ENCODE data around the gene ARIH2. TPM values are rescaled to one million over a fixed set of nuclear protein-coding genes. Genes with fewer than 3 reads are reported as not detected.

The ARIH2 gene
- total and polyA plus RNA-seq, 9 of the 15 experiments (the other 6 are each of a cell fraction or from before 2014, with no cell fraction given) = 27.0 to 120 (median 108) TPM

DNA sequence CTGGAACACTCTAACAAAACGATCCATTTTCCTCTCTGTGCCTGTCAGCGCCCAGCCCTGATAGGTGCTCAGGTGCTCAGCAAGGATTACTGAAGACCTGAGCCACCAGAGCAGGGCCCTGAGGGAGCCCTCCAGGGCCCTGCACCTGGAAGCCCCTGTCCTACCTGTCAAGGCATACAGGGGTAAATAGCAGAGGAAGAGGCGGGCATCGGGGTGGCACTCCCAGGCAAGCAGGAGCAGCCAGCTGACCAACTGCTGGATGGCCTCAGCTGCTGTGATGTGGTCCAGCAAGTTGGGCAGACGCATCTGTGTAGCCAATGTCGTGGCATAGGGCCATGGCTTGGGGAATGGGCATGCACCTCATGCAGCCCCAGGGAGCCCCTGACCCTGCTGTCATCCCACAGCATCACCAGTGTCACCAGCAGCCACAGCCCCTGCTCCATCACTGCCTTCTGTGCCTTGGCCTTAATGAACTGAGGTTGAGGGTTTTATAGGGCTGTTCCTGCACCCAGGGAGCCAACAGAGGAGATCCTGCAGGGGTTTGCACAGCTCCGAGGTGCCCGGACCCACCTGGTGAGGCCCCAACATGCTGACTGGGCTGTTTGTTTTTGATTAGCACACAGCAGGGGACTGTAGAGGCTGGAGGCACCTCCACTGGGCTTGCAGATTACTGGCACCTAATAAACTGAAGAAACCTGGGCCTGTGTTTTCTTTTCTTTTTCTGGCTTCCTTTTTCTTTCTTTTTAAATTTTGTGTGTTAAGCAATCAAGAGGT, 80.6 kb downstream of the ARIH2 start:
- FAIRE-seq (no peak), DNase-seq (ENCODE audit: extremely low read depth in 1 of 4, low spot score in 3 of 4) (no peak), ATAC-seq (no peak)
- H3K36me3 ChIP-seq (ENCODE audit: control insufficient read depth, insufficient read depth, low read length) = no peaks in the 10 kb centered on the region
- ChIA-PET POLR2A (no interaction called here), CTCF (ENCODE audit: low intra/inter-chr PET ratio) (no interaction called here)
- H3K9ac ChIP-seq (ENCODE audit: insufficient read depth in 1 of 2, low read depth in 2 of 2, low read length in 2 of 2) = no peak overlapping the region; a peak in 1 of 4 replicates
- BruUV-seq (replicated peaks) = no TSS peak
- H4K20me1 ChIP-seq (replicated peaks; ENCODE audit: control insufficient read depth, insufficient read depth, low read length) = no peaks in the 10 kb centered on the region
- TF ChIP-seq ZBTB1 (CRISPR knock-in tag; IDR thresholded peaks at IDR 0.05; ENCODE audit: borderline replicate concordance, low read depth) = no peak
- intact Hi-C loops (cut with micrococcal nuclease) (no loop called here), in situ Hi-C loops (cut with MboI) (no loop called here)
- H3K9me3 ChIP-seq (replicated peaks; ENCODE audit: control insufficient read depth, insufficient read depth, low read depth, low read length) = no peaks in the 10 kb centered on the region
- H3K27ac ChIP-seq (ENCODE audit: extremely low read depth, low read depth, low read length) = no peak overlapping the region
- no peak overlapping the region for H3K4me2 ChIP-seq (ENCODE audit: insufficient read depth, low read length)
- H3K27me3 ChIP-seq (ENCODE audit: control insufficient read depth in 2 of 2, insufficient read depth in 2 of 2, low read length in 2 of 2) = no peaks in the 10 kb centered on the region
- no peaks in the 10 kb centered on the region for H3K9me1 ChIP-seq (ENCODE audit: control insufficient read depth, insufficient read depth, low read length)
- no peak overlapping the region for H3K4me3 ChIP-seq
- no peaks in the 10 kb centered on the region for H3K79me2 ChIP-seq (ENCODE audit: control insufficient read depth, insufficient read depth, low read length)
- peaks cover 0 to 10% of the 10 kb centered on the region in 2 experiments; a peak in 2 of 5 replicates for H3K4me1 ChIP-seq (replicated peaks in 1 of 2; ENCODE audit: control insufficient read depth in 2 of 2, insufficient read depth in 2 of 2, low read length in 2 of 2)
- H2AFZ ChIP-seq (ENCODE audit: low read depth, low read length) = no peak overlapping the region
- WGBS (ENCODE audit: insufficient coverage, low coverage, missing lambda C conversion rate) = 7% methylated on average over 6 of the region's 8 CpGs

DNA sequence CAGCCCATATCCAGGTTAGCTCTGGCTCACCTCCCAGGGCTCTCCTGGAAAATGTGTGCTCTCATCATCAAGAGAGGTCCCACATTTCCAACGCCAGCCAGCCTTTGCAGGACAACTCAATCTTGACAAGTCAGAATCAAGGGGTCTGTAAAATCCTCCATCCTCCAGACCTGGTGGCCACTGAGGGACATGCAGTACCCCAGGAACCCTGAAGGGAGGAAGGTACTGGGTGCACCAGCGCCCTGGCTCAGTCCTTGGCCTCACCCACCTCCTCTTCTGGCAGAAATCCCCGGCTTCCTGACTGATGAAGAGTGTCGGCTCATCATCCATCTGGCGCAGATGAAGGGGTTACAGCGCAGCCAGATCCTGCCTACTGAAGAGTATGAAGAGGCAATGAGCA, 82.5 kb downstream of the ARIH2 start:
- peaks cover 13 to 27% of the 10 kb centered on the region in 2 experiments; a peak in 4 of 5 replicates for H3K4me1 ChIP-seq (replicated peaks in 1 of 2; ENCODE audit: control insufficient read depth in 2 of 2, insufficient read depth in 2 of 2, low read length in 2 of 2)
- in situ Hi-C loops (cut with MboI) = no loop called here
- FAIRE-seq = no peak
- ChIA-PET CTCF (ENCODE audit: low intra/inter-chr PET ratio) (no interaction called here), POLR2A (interaction anchor here (0.8 kb wide), 1 partner anchor 10 kb away, joined by 4 read pairs; no protein-coding TSS in a partner anchor)
- no peak overlapping the region for H2AFZ ChIP-seq (ENCODE audit: low read depth, low read length)
- H3K27me3 ChIP-seq (ENCODE audit: control insufficient read depth in 2 of 2, insufficient read depth in 2 of 2, low read length in 2 of 2) = no peaks in the 10 kb centered on the region
- WGBS (ENCODE audit: insufficient coverage, low coverage, missing lambda C conversion rate) = 29% methylated on average over 5 of the region's 6 CpGs
- no peaks in the 10 kb centered on the region for H3K9me1 ChIP-seq (ENCODE audit: control insufficient read depth, insufficient read depth, low read length)
- ATAC-seq = 0 out of 3 replicates have a peak, but pooled peaks have one; percentile 24
- no peak overlapping the region for H3K4me2 ChIP-seq (ENCODE audit: insufficient read depth, low read length)
- TF ChIP-seq CREBBP (IDR thresholded peaks at IDR 0.05; ENCODE audit: low read depth, low read length) = no peak
- TF ChIP-seq, protein P1, sequence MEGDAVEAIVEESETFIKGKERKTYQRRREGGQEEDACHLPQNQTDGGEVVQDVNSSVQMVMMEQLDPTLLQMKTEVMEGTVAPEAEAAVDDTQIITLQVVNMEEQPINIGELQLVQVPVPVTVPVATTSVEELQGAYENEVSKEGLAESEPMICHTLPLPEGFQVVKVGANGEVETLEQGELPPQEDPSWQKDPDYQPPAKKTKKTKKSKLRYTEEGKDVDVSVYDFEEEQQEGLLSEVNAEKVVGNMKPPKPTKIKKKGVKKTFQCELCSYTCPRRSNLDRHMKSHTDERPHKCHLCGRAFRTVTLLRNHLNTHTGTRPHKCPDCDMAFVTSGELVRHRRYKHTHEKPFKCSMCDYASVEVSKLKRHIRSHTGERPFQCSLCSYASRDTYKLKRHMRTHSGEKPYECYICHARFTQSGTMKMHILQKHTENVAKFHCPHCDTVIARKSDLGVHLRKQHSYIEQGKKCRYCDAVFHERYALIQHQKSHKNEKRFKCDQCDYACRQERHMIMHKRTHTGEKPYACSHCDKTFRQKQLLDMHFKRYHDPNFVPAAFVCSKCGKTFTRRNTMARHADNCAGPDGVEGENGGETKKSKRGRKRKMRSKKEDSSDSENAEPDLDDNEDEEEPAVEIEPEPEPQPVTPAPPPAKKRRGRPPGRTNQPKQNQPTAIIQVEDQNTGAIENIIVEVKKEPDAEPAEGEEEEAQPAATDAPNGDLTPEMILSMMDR (IDR thresholded peaks at IDR 0.05 in 2 of 3, conservative IDR thresholded peaks at IDR 0.05 in 1 of 3; ENCODE audit: insufficient read depth in 2 of 3, low read depth in 1 of 3, low read length in 3 of 3) = peak in 1 of 3 experiments; percentile 10; a peak in 1 of 6 replicates
- no peak overlapping the region for H3K9ac ChIP-seq (ENCODE audit: insufficient read depth in 1 of 2, low read depth in 2 of 2, low read length in 2 of 2)
- H3K4me3 ChIP-seq = no peak overlapping the region
- H3K79me2 ChIP-seq (ENCODE audit: control insufficient read depth, insufficient read depth, low read length) = peaks cover under 1% of the 10 kb centered on the region; the same call in 1 of the 3 replicates
- H3K27ac ChIP-seq (ENCODE audit: extremely low read depth, low read depth, low read length) = no peak overlapping the region
- no TSS peak for BruUV-seq (replicated peaks)
- intact Hi-C loops (cut with micrococcal nuclease) = no loop called here
- no peaks in the 10 kb centered on the region for H3K36me3 ChIP-seq (ENCODE audit: control insufficient read depth, insufficient read depth, low read length)
- H4K20me1 ChIP-seq (replicated peaks; ENCODE audit: control insufficient read depth, insufficient read depth, low read length) = no peaks in the 10 kb centered on the region
- H3K9me3 ChIP-seq (replicated peaks; ENCODE audit: control insufficient read depth, insufficient read depth, low read depth, low read length) = no peaks in the 10 kb centered on the region
- no peak for DNase-seq (ENCODE audit: extremely low read depth in 1 of 4, low spot score in 3 of 4)
